OCI-M1 (cell line): Measurements from ENCODE around the gene PAGE3.

Experiments
- DNase-seq: peaks from one replicate; lab custom pipeline; 2025; lab: John Stamatoyannopoulos, UW

The PAGE3 gene, protein sequence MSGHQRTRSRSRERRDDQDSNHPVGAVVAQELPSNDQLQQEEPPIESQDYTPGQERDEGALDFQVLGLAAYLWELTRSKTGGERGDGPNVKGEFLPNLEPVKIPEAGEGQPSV

DNA sequence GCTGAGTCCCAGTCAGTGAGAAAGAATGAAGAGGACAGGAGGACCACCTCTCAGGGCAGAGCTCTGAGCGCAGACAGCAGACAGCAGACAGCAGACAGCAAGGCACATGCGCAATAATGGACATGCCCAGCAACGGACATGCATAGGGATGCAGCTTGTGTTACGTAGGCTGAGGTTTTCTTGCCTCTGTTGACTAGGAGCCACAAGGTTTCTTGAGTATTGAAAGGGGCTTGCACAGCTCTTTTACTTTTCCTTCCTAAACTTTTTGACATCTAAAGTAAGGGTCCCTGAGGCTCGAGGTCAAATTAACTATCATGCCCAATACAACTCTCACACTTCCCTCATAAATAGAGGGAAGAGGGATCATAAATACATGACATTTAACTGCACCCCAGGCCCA lies at the start of gene PAGE3:
Gene PAGE3, minus strand, starts transcription at position 101 of the 400 bp plus-strand sequence. CDS start 1,013 bp downstream, outside the sequence.
- no peak for DNase-seq

DNA sequence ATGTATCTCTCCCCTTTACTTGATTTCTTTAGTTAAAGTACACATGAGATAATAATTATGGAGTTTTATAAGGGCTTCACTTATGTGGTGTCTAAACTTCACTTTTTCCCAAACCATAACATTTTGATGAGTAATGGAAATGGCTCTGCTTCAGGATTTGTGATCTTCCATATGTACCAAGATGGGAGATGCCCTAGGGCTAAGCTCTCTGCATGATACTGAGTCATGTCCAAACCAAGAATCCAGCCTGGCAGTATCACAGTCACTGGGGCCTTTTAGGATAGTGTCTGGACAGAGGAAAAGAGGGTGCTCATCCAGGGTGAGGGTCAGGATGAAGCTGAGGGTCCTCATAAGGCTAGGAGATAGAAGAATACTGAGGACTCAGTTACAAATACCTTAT lies 47.9 kb upstream of the PAGE3 start:
- DNase-seq = no peak

DNA sequence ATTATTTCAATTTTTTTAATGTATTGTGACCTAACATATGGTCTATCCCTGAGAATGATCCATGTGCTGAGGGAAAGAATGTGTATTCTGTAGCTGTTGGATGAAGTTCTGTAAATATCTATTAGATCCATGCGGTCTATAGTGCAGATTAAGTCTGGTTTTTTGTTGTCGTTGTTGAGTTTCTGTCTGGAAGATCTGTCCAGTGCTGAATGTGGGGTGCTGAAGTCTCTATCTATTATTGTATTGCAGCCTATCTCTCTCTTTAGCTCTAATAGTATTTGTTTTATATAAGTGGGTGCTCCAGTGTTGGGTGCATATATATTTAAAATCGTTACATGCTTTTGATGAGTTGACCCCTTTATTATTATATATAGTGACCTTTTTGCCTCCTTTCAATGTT lies 26.2 kb upstream of the PAGE3 start:
- no peak for DNase-seq

DNA sequence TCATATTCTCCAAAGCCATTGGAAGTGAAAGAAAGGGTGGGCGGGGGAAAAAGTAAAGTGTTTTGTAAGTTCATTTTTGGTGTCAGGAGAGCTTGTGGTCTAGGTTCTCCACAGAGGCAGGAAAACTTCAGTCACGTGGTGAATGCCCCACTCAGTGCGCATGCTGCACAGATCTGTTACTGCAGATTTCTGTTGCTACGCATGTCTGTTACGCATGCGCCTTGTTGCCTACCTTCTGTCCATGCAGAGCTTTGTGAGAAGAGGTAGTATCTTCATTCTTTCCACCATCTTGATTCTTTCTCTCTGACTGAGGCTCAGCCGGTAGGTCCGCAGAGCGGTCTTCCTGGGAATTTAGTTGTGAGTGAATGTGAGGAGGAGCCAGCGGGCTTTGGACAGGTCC lies 15.1 kb upstream of the PAGE3 start:
- DNase-seq = no peak

DNA sequence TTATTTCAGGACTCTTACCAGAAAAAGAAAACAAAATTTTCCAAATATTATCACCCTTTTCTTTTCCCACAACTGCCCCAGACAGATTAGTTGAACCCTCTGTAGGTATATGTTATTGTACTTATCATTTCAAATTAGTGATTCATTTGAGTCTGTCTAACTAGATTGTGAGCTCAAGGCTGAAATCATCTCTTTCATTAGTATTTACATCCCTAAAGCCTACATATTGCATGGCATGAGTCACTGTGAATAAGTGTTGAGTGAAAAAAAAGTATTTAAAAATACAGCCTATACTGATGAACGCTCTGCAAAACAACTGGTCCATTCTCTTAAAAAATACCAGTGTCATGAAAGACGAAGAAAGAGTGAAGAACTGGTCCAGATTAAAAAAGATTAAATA lies 3.9 kb downstream of the PAGE3 start:
- no peak for DNase-seq

DNA sequence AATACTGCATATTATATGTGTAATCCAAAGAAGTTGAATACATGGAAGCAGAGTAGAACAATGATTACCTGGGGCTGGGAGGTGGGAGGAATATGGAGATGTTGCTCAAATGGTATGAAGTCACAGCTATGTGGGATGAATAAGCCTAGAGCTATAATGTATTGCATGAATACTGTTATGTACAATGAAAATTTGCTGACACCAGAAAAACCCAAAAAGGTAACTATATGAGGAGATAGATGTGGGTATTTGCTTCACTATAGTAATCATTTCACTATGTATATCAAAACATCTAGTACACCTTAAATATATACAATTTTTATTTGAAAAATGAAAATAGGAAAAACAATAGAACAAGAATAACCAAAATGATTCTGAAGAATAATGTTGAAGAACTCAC lies 11.2 kb downstream of the PAGE3 start:
- DNase-seq = no peak

DNA sequence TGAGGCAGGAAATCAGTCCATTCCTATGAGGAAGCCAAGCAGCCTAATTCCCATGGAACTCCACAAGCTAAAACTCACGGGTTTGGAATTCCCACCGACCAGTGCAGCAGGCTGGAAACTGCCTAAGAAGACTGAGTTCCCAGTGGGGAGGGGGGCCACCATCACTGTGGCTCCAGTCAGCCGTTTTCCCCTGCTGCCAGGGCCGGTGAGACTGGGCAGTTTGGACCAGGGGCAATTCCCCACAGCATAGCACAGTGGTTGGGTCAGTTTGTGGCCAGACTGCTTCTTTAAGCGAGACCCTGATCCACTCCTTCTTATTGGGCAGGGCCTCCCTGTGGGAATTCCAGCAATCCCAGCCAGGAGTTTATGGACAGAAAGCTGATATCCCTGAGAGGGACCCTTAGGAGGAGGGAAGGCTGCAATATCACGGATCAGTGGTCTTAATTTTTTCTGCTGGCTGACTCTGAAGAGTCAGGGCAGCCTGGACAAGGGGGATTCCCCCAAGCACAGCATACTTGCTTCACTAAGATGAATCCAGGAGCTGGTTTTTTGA lies 23.9 kb downstream of the PAGE3 start:
- no peak for DNase-seq

DNA sequence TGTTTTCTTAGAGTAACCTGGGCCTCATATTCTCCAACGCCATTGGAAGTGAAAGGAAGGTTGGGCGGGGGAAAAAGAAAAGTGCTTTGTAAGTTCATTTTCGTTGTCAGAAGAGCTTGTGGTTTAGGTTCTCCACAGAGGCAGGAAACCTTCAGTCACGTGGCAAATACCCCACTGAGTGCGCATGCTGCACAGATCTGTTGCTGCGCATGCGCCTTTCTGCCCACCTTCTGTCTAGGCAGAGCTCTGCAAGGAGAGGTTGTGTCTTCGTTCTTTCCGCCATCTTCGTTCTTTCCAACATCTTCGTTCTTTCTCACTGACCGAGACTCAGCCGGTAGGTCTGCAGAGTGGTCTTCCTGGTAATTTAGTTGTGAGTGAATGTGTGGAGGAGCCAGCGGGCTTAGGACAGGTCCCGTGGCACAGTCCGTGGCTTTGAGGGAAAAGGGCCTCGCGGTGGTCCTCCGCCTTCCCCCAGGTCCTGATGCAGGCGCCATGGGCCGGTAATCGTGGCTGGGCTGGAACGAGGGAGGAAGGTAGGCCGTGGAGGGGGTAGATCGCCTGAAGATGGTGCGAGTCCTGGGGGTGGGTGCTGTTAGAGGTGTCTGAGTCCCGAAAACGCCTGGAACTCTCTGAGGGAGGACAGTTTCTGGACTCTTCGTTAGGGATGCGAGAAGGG lies 44.5 kb downstream of the PAGE3 start, which contains the start of gene PAGE5:
Gene PAGE5, plus strand, starts transcription at position 228 of the 676 bp plus-strand sequence. CDS start 1,037 bp downstream, outside the sequence.
- DNase-seq = no peak

DNA sequence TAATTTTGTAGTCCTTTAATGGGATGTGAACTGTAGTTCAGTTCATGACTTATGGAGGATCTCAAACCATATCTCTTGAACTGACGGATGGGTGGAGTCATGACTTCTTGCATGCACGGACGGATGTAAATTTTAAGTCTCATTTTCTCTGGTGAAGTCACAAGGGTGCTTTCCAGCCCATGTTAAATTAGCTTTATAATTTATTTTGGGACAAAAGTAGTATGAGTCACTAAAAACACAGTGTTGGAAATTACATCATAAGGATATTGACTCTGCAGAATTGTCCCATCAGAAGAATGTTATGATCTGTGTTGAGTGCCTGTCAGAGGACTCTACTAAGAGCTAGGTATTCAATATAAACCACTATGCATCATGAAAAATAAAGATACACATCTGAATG lies 51.3 kb downstream of the PAGE3 start:
- DNase-seq = no peak

DNA sequence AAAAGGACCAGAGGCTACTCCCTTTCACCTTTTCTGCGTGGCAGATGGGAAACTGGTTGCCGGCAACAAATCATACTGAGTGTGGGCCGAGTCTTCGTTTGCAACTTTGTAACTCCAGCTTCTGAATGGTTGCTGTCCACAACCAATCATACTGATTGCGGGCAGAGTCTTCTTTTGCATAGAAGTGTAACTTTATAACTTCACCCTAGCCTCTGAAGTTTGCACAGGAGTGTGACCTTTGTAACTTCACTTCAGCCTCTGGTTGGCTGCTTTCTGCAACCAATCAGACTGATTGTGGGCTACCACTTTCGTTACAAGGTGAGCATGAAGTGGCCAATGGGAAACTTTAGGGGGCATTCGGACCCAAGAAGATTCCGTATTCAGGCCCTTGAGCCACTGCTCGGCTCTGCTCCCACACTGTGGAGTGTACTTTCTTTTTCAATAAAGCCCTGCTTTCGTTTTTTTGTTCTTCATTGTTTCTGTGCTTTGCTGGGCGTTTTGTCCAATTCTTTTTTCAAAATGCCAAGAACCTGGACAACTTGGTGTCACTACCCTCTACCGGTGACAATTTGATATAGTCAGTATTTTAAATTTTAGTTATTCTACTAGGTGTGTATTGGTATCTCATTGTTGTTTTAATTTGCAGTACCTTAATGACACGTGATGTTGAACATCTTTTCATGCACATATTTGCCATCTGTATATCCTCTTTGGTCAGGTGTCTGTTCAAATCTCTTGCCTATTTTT lies 53.6 kb downstream of the PAGE3 start:
- peak; percentile 28 for DNase-seq
